HCT116 (cell line): ENCODE results near the gene DNAH9. TPM values are rescaled to one million over a fixed set of nuclear protein-coding genes. Genes with fewer than 3 reads are reported as not detected.

Source experiments
- ATAC-seq: fragments of 200-7000 bp; cut with Tn5 transposase; 2 replicates; pipeline ENCODE4 v1.9.1; 2020; ENCODE audit warnings: mild to moderate bottlenecking, moderate library complexity
- BruUV-seq: library from RNA; stranded (reverse); fragments of 400-500 nt; replicated peaks from 2 replicates; lab custom pipeline; 2021; lab: Mats Ljungman, UMichigan
- CTCF ChIA-PET: fragments of 300-600 bp; sonication (Branson Sonifier 250); formaldehyde crosslinking; loops from one replicate; lab custom pipeline; 2021; ENCODE audit warnings: antibody characterized with exemption; lab: Charles Lee
- POLR2A ChIA-PET: fragments of 300-600, 350-600 bp; sonication (Branson Sonifier 250); formaldehyde crosslinking; loops from one replicate; lab custom pipeline; 2021; ENCODE audit warnings: antibody characterized with exemption; lab: Charles Lee
- RAD21 ChIA-PET, 2 experiments: fragments of 300-600 bp; sonication (Branson Sonifier 250); formaldehyde crosslinking; loops; one replicate each; lab custom pipeline; 2023; ENCODE audit warnings: low total read pairs in 2 of 2; ENCODE audit not compliant: uncharacterized antibody in 2 of 2, unreplicated experiment in 2 of 2, low non-redundant PET in 1 of 2; lab: Charles Lee
- DNase-seq: peaks from one replicate; pipeline ENCODE4 v3.0.0-alpha.2; 2010; ENCODE audit warnings: low read depth, low spot score
- H2AFZ ChIP-seq: fragments of 200-600 bp; shearing (Covaris generic), sonication (generic); 2 replicates; pipeline ENCODE4 v1.6.1; 2017; ENCODE audit warnings: low read depth, mixed run types, mixed read lengths, antibody characterized with exemption, low read length; ENCODE audit not compliant: poor library complexity, severe bottlenecking
- H3K27ac ChIP-seq: 2 replicates; pipeline ENCODE4 v1.5.1; 2012; ENCODE audit warnings: low read depth, low read length
- H3K27me3 ChIP-seq: fragments of 200-600 bp; sonication (generic); 2 replicates; pipeline ENCODE4 v1.6.1; 2016; ENCODE audit warnings: mixed run types, low read length, mixed read lengths; ENCODE audit not compliant: insufficient read depth
- H3K36me3 ChIP-seq, 2 experiments: fragments of 200-500 bp in 1 of 2; fragments of 200-600 bp in 1 of 2; sonication (Bioruptor generic) in 1 of 2; sonication (generic) in 1 of 2; 2 replicates each; pipeline versions ENCODE4 v1.5.1 to v1.6.1; 2014 to 2016; ENCODE audit warnings: low read length in 2 of 2, inconsistent platforms in 1 of 2, mixed read lengths in 1 of 2, mixed run types in 1 of 2; ENCODE audit not compliant: insufficient read depth in 2 of 2, control insufficient read depth in 1 of 2
- H3K4me1 ChIP-seq, 2 experiments: fragments of 200-600 bp in 1 of 2; sonication (generic) in 1 of 2; 2 replicates each; pipeline versions ENCODE4 v1.5.1 to v1.6.1; 2012 to 2017; ENCODE audit warnings: low read length in 2 of 2, inconsistent platforms in 1 of 2, mild to moderate bottlenecking in 1 of 2, mixed read lengths in 1 of 2, mixed run types in 1 of 2, moderate library complexity in 1 of 2; ENCODE audit not compliant: insufficient read depth in 2 of 2, control insufficient read depth in 1 of 2
- H3K4me2 ChIP-seq: fragments of 200-600 bp; sonication (generic); 2 replicates; pipeline ENCODE4 v1.6.1; 2017; ENCODE audit warnings: mixed run types, low read length, mixed read lengths
- H3K4me3 ChIP-seq, 2 experiments: fragments of 200-600 bp in 1 of 2; sonication (generic) in 1 of 2; replicated peaks in 1 of 2; 2 replicates each; pipeline ENCODE4 v1.5.1; 2011 to 2016; ENCODE audit warnings: low read length in 2 of 2, control low read depth in 1 of 2, low read depth in 1 of 2, mild to moderate bottlenecking in 1 of 2, mixed read lengths in 1 of 2, mixed run types in 1 of 2
- H3K79me2 ChIP-seq: fragments of 200-600 bp; sonication (generic); 2 replicates; pipeline ENCODE4 v1.6.1; 2017; ENCODE audit warnings: mild to moderate bottlenecking, mixed run types, low read length, moderate library complexity, mixed read lengths; ENCODE audit not compliant: insufficient read depth
- H3K9ac ChIP-seq: fragments of 200-600 bp; sonication (generic); 2 replicates; pipeline ENCODE4 v1.6.1; 2016; ENCODE audit warnings: low read length, mixed read lengths
- H3K9me2 ChIP-seq: fragments of 200-600 bp; sonication (generic), shearing (Covaris generic); 2 replicates; pipeline ENCODE4 v1.6.1; 2017; ENCODE audit warnings: mixed run types, mild to moderate bottlenecking, moderate library complexity; ENCODE audit not compliant: insufficient read depth
- H3K9me3 ChIP-seq, 2 experiments: fragments of 200-500 bp in 1 of 2; fragments of 200-600 bp in 1 of 2; sonication (Bioruptor generic) in 1 of 2; sonication (generic) in 1 of 2; 2 replicates each; pipeline ENCODE4 v1.6.1; 2014 to 2017; ENCODE audit warnings: low read length in 2 of 2, mixed read lengths in 2 of 2, inconsistent platforms in 1 of 2, low read depth in 1 of 2, mild to moderate bottlenecking in 1 of 2, mixed run types in 1 of 2, moderate library complexity in 1 of 2; ENCODE audit not compliant: control insufficient read depth in 1 of 2, insufficient read depth in 1 of 2
- H4K20me1 ChIP-seq: fragments of 200-600 bp; sonication (generic), shearing (Covaris generic); 2 replicates; pipeline ENCODE4 v1.6.1; 2017; ENCODE audit warnings: mixed run types, mild to moderate bottlenecking, moderate library complexity; ENCODE audit not compliant: insufficient read depth
- ATF3 ChIP-seq: IDR thresholded peaks from 2 replicates; pipeline ENCODE4 v1.6.1; 2012
- CBX3 ChIP-seq: IDR thresholded peaks from 2 replicates; pipeline ENCODE4 v1.6.1; 2012; ENCODE audit warnings: low read depth
- CTCF ChIP-seq, 3 experiments: fragments of 200-600 bp in 1 of 3; sonication (generic) in 1 of 3; IDR thresholded peaks in 2 of 3; conservative IDR thresholded peaks in 1 of 3; 2 replicates each; pipeline ENCODE4 v1.5.1; 2012 to 2017; ENCODE audit warnings: low read depth in 2 of 3, low read length in 2 of 3, antibody characterized with exemption in 1 of 3, borderline replicate concordance in 1 of 3, control low read depth in 1 of 3, mild to moderate bottlenecking in 1 of 3, mixed read lengths in 1 of 3, mixed run types in 1 of 3, moderate library complexity in 1 of 3; ENCODE audit not compliant: insufficient read depth in 1 of 3
- ELF1 ChIP-seq: IDR thresholded peaks from 2 replicates; pipeline ENCODE4 v1.6.1; 2012; ENCODE audit warnings: low read depth, borderline replicate concordance
- EZH2phosphoT487 ChIP-seq: fragments of 200-600 bp; IDR thresholded peaks from 2 replicates; pipeline ENCODE4 v1.6.1; 2018; ENCODE audit warnings: antibody characterized with exemption, borderline replicate concordance
- MAX ChIP-seq: IDR thresholded peaks from 2 replicates; pipeline ENCODE4 v1.6.1; 2012
- POLR2A ChIP-seq: IDR thresholded peaks from 2 replicates; pipeline ENCODE4 v1.7.0; 2011; ENCODE audit warnings: borderline replicate concordance; ENCODE audit not compliant: insufficient read depth, insufficient read length; ENCODE audit errors: extremely low read depth
- POLR2AphosphoS5 ChIP-seq: IDR thresholded peaks from 2 replicates; pipeline ENCODE4 v1.6.1; 2011; ENCODE audit warnings: mild to moderate bottlenecking, low read depth, low read length, moderate library complexity
- REST ChIP-seq: IDR thresholded peaks from 2 replicates; pipeline ENCODE4 v1.6.1; 2012; ENCODE audit warnings: low read depth
- SIN3A ChIP-seq: IDR thresholded peaks from 2 replicates; pipeline ENCODE4 v1.6.1; 2012; ENCODE audit warnings: low read depth
- SP1 ChIP-seq: IDR thresholded peaks from 2 replicates; pipeline ENCODE4 v1.6.1; 2012; ENCODE audit warnings: low read depth
- SRF ChIP-seq: IDR thresholded peaks from 2 replicates; pipeline ENCODE4 v1.6.1; 2012; ENCODE audit warnings: low read depth
- TCF7L2 ChIP-seq: IDR thresholded peaks from 2 replicates; pipeline ENCODE4 v1.7.0; 2011; ENCODE audit warnings: borderline replicate concordance, inconsistent platforms; ENCODE audit not compliant: insufficient read depth, insufficient read length; ENCODE audit errors: extremely low read depth
- YY1 ChIP-seq: IDR thresholded peaks from 2 replicates; pipeline ENCODE4 v1.6.1; 2011; ENCODE audit warnings: low read length, low read depth, moderate library complexity, mild to moderate bottlenecking; ENCODE audit not compliant: insufficient replicate concordance; ENCODE audit errors: extremely low read depth
- ZBTB33 ChIP-seq: IDR thresholded peaks from 2 replicates; pipeline ENCODE4 v1.6.1; 2011; ENCODE audit warnings: mild to moderate bottlenecking, low read length, moderate library complexity; ENCODE audit not compliant: insufficient replicate concordance; ENCODE audit errors: extremely low read depth
- ZFX ChIP-seq: fragments of 450-650 bp; IDR thresholded peaks from 2 replicates; pipeline ENCODE4 v1.6.1; 2017
- ZNF274 ChIP-seq: fragments of 200-500 bp; sonication (Bioruptor generic); IDR thresholded peaks from 2 replicates; pipeline ENCODE4 v1.6.1; 2014; ENCODE audit warnings: mild to moderate bottlenecking, low read depth, low read length, inconsistent platforms
- intact Hi-C: fragments of 100-400 bp; cut with micrococcal nuclease; formaldehyde crosslinking; loops from 2 replicates; pipeline ENCODE4 v1.10.0; 2022
- total RNA-seq: library from RNA; stranded (reverse); gene quantifications from one replicate; pipeline ENCODE4 v1.2.1, GENCODE V29; 2021; ENCODE audit not compliant: unreplicated experiment

The DNAH9 gene
- total RNA-seq, 1 experiment from 2014 or later = not detected

- TF ChIP-seq ATF3 (no peak), SIN3A (no peak), ELF1 (no peak), YY1 (no peak)
Observed at GRCh38 chr17:11885051-11885450, 286.8 kb downstream of the DNAH9 start (continued).

- RAD21 ChIA-PET = no interaction called here
Observed at GRCh38 chr17:11889266-11889665, 291.0 kb downstream of the DNAH9 start.

More at GRCh38 chr17:11889266-11889665, 291.0 kb downstream of the DNAH9 start:
- no peak overlapping the region for H3K4me3 ChIP-seq
- H3K79me2 ChIP-seq = no peaks in the 10 kb centered on the region
- H4K20me1 ChIP-seq = no peaks in the 10 kb centered on the region
- H3K27me3 ChIP-seq = no peaks in the 10 kb centered on the region
- H3K9me2 ChIP-seq = no peaks in the 10 kb centered on the region
- no peaks in the 10 kb centered on the region for H3K36me3 ChIP-seq
- no peak overlapping the region for H2AFZ ChIP-seq
- POLR2A ChIA-PET = no interaction called here
- TF ChIP-seq EZH2phosphoT487 (no peak), ATF3 (no peak), ZFX (no peak), ELF1 (no peak), CTCF (IDR thresholded peaks at IDR 0.05 in 2 of 3, conservative IDR thresholded peaks at IDR 0.05 in 1 of 3; ENCODE audit: borderline replicate concordance in 1 of 3, insufficient read depth in 1 of 3, low read depth in 2 of 3, low read length in 2 of 3) (no peak), POLR2A (no peak), SP1 (no peak), ZBTB33 (no peak), CBX3 (no peak), POLR2AphosphoS5 (no peak), ZNF274 (no peak), MAX (no peak), TCF7L2 (no peak), REST (no peak), SRF (no peak)
- H3K4me2 ChIP-seq = no peak overlapping the region
- DNase-seq (no peak), ATAC-seq (no peak)
- H3K4me1 ChIP-seq = no peaks in the 10 kb centered on the region
- no peak overlapping the region for H3K27ac ChIP-seq
- H3K9me3 ChIP-seq = no peaks in the 10 kb centered on the region
- BruUV-seq = no TSS peak
- intact Hi-C loops = no loop called here
- H3K9ac ChIP-seq = no peak overlapping the region
- CTCF ChIA-PET = no interaction called here
